Activated CD4-positive, alpha-beta T cell treated with anti-CD3 and anti-CD28 coated beads, Interleukin-2, amount 10 ng/mL, durations not matched to agents 24 days and 14 days (primary cell): ENCODE measurements around the gene AP4M1. TPM values are rescaled to one million over a fixed set of nuclear protein-coding genes. Genes with fewer than 3 reads are reported as not detected.
A peak's percentile ranks its signal among the peaks of the same experiment; 100 is the strongest.

ENCODE experiments used
- DNase-seq: peaks from one replicate; pipeline ENCODE4 v3.0.0; 2022
- H3K27ac Mint-ChIP-seq: one replicate; pipeline ENCODE4 v1.8.0; 2022; ENCODE audit warnings: mild to moderate bottlenecking, mixed read lengths
- H3K27me3 Mint-ChIP-seq: one replicate; pipeline ENCODE4 v1.8.0; 2022; ENCODE audit warnings: mixed read lengths
- H3K36me3 Mint-ChIP-seq: one replicate; pipeline ENCODE4 v1.8.0; 2022; ENCODE audit warnings: low read depth, mild to moderate bottlenecking, mixed read lengths
- H3K4me1 Mint-ChIP-seq: one replicate; pipeline ENCODE4 v1.8.0; 2021; ENCODE audit warnings: mixed read lengths
- H3K4me3 Mint-ChIP-seq: one replicate; pipeline ENCODE4 v1.8.0; 2022; ENCODE audit warnings: mild to moderate bottlenecking, moderate library complexity, mixed read lengths
- H3K9me3 Mint-ChIP-seq: one replicate; pipeline ENCODE4 v1.8.0; 2021; ENCODE audit warnings: mixed read lengths
- intact Hi-C: fragments of 100-400 bp; cut with micrococcal nuclease; formaldehyde crosslinking; loops from one replicate; pipeline ENCODE4 v1.15.1; 2023
- total RNA-seq: library from RNA; stranded (reverse); gene quantifications from 2 replicates; pipeline ENCODE4 v1.2.3, GENCODE V29; 2022

Gene AP4M1
- total RNA-seq, 1 donor from 2014 or later, result 16.4 TPM

DNA sequence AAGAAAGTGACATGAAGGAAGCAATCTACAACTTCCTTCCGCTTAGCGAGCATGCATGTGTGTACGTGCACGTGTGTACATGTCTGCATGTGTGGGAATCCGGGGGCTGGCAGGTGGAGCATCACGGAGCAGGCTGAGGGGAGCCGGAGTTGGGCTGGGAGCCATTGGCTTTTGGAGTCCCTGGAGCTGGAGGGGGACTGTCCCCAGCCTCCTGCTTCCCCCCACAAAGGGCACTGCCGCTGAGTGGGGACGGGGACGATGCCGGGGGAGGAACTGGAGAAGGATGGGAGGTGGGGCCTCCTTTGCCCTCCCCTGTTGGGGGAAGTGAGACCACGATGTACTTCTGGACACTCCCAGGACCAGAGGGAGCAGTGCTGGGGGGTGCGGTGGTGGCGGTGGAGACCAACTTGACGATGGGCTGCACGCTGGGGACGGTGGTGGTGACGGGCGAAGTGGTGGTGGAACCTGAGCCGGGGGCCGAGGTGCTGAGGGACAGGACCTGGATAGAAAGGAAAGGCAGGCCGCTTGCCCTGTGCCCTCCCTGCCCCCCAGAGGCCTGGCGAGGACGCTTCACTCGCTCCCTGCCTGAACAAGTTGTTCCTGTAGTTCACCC is 5.8 kb downstream of the AP4M1 start:
- H3K36me3 Mint-ChIP-seq, result peaks cover 46% of the 10 kb centered on the region
- intact Hi-C loops, result no loop called here
- H3K4me1 Mint-ChIP-seq, result peaks cover 3% of the 10 kb centered on the region
- no peak for DNase-seq
- no peak overlapping the region for H3K4me3 Mint-ChIP-seq
- no peaks in the 10 kb centered on the region for H3K27me3 Mint-ChIP-seq
- no peaks in the 10 kb centered on the region for H3K9me3 Mint-ChIP-seq
- no peak overlapping the region for H3K27ac Mint-ChIP-seq

DNA sequence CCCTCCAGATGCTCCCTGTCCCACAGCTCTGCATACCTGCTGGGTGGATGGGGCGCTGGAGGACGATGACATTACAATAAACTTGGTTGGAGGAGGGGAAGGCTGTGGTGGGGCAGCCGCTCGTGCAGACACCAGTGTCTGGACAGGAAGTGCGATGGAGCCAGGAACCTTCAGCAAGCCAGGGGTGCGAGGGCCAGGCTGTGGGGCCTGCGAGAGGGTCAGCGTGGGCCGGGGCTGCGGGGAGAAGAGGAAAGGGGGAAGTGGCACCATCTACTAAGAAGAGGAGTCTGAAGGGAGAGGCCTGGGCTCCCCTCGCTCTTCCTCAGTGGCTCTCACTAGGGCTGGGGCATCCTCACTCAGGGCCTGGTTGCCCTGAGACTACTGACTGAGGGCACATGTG is 6.4 kb downstream of the AP4M1 start:
- Mint-ChIP-seq H3K27me3 (no peaks in the 10 kb centered on the region), H3K4me1 (no peaks in the 10 kb centered on the region), H3K4me3 (no peak overlapping the region), H3K27ac (no peak overlapping the region), H3K9me3 (no peaks in the 10 kb centered on the region), H3K36me3 (peaks cover 50% of the 10 kb centered on the region)
- DNase-seq, result no peak
- intact Hi-C loops, result no loop called here

DNA sequence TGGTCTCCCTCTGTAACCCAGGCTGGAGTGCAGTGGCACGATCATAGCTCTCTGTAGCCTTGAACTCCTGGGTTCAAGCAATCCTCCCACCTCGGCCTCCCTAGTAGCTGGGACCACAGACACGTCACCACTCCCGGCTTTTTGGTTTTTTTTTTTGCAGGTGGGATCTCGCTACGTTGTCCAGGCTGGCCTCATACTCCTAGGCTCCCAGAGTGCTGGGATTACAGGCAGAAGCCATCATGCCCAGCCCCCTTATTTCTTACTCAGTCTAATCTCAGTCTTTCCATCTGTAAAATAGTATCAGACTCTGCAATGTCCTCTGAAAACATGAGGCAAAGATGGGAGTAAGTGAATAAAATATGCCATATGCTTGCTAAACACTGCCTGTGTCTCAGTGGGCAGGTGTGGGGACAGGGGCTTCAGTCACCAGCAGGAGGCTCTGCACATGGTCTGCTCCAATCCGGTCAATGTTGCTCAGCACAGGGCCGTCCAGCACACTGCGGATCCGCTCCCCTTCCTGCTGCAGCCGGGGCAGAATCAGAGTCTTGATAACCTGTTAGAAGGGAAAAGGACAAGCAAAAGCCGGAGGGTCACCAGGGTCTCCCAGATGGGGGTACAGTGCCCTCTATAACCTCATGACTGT is 8.2 kb downstream of the AP4M1 start:
- intact Hi-C loops, result no loop called here
- no peak for DNase-seq
- no peak overlapping the region for H3K27ac Mint-ChIP-seq
- H3K9me3 Mint-ChIP-seq, result no peaks in the 10 kb centered on the region
- H3K4me3 Mint-ChIP-seq, result no peak overlapping the region
- no peaks in the 10 kb centered on the region for H3K27me3 Mint-ChIP-seq
- H3K36me3 Mint-ChIP-seq, result peaks cover 50% of the 10 kb centered on the region
- H3K4me1 Mint-ChIP-seq, result no peaks in the 10 kb centered on the region

DNA sequence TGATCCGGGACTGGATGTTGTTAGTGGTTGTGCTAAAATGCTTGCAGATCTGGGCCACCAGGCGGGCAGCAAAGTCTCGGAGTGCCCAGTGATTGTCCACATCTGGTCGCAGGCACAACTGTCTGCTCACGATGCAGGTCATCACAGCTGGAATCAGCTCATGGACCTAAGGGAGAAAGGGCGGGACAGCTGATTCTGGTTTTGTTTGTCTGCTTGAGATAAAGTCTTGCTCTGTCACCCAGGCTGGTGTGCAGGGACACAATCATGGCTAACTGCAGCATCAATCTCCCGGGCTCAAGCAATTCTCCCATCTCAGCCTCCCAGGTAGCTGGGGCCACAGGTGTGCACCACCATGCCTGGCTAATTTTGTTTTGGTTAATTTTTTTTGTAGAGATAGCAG is 9.7 kb downstream of the AP4M1 start:
- no peak for DNase-seq
- no peak overlapping the region for H3K4me3 Mint-ChIP-seq
- no peaks in the 10 kb centered on the region for H3K27me3 Mint-ChIP-seq
- H3K4me1 Mint-ChIP-seq, result peaks cover 2% of the 10 kb centered on the region
- H3K9me3 Mint-ChIP-seq, result no peaks in the 10 kb centered on the region
- peaks cover 53% of the 10 kb centered on the region for H3K36me3 Mint-ChIP-seq
- no peak overlapping the region for H3K27ac Mint-ChIP-seq
- intact Hi-C loops, result no loop called here

DNA sequence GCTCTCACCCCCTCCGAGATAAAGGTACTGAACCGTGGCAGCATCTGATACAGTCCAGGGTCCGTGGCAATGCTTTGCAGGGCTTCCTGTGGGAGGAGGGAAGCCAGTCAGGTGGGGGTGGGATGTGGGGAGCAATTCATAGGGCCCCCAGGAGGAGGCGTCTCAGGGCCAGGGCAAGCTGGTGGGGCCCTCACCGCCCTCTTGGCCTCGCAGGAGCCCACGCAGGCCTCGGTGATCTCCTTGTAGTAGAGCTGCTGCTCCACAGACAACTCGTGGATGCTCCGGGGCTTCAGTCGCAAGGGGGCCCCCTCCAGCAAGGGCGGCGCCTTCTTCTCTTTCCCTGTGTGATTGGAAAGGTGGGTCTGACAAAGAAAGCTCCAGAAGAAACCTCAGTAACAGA is 10.5 kb downstream of the AP4M1 start:
- Mint-ChIP-seq H3K27me3 (no peaks in the 10 kb centered on the region), H3K27ac (no peak overlapping the region), H3K4me1 (peaks cover 2% of the 10 kb centered on the region), H3K9me3 (no peaks in the 10 kb centered on the region), H3K36me3 (peaks cover 50% of the 10 kb centered on the region), H3K4me3 (no peak overlapping the region)
- intact Hi-C loops, result no loop called here
- DNase-seq, result no peak

DNA sequence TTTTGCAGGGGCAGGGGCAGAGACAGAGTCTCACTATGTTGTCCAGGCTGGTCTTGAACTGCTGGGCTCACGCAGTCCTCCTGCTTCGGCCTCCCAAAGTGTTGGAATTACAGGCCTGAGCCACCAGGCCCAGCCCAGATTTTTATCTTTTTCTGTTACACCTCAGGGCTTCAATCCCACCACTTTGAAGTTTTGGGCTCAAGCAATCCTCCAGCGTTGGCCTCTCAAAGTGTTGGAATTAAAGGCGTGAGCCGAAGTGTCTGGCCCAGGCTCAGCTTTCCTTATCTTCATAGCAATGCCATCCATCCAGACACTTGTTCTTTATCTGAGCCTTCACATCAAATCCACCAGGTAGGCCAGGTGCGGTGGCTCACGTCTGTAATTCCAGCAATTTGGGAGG is 13.6 kb downstream of the AP4M1 start:
- Mint-ChIP-seq H3K27me3 (no peaks in the 10 kb centered on the region), H3K27ac (no peak overlapping the region), H3K9me3 (no peaks in the 10 kb centered on the region), H3K4me3 (no peak overlapping the region), H3K36me3 (peaks cover 31% of the 10 kb centered on the region), H3K4me1 (peaks cover 9% of the 10 kb centered on the region)
- intact Hi-C loops, result no loop called here
- DNase-seq, result no peak

DNA sequence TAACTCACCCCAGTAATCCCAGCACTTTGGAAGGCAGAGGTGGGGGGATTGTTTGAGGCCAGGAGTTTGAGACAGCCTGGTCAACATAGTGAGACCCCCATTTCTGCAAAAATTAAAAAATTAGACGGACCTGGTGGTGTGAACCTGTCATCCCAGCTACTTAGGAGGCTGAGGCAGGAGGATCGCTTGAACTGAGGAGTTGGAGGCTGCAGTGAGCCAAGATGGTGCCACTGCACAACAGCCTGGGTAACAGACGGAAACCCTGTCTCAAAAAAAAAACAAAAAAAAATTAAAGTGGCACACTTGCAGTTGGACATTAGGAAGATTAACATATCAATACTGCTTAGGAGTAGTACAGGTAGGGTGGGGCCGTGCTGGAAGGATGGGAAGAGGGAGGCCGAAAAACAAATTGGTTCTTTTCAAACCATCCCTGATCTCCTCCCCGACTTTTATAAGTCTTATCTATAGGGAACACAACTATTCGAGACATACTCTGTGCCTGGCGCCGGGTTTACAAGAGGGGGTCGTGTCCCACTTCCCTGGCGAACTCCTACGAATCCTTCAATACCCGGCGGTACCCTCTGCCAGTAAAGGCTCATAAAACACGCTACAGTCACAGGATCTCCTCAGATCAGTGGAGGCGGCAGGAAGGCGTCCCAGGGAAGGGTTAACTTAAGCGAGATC is 17.1 kb downstream of the AP4M1 start:
- DNase-seq, result no peak
- intact Hi-C loops, result loop anchor here (1.0 to 2.0 kb wide), 4 partner anchors 9 to 310 kb away; partner anchors contain the start of genes AP4M1, MCM7, MEPCE and ZCWPW1
- Mint-ChIP-seq H3K4me1 (peaks cover 16% of the 10 kb centered on the region), H3K36me3 (peaks cover 18% of the 10 kb centered on the region), H3K27me3 (no peaks in the 10 kb centered on the region), H3K9me3 (no peaks in the 10 kb centered on the region), H3K27ac (peak overlapping the region; percentile 96), H3K4me3 (peak overlapping the region; percentile 84)

DNA sequence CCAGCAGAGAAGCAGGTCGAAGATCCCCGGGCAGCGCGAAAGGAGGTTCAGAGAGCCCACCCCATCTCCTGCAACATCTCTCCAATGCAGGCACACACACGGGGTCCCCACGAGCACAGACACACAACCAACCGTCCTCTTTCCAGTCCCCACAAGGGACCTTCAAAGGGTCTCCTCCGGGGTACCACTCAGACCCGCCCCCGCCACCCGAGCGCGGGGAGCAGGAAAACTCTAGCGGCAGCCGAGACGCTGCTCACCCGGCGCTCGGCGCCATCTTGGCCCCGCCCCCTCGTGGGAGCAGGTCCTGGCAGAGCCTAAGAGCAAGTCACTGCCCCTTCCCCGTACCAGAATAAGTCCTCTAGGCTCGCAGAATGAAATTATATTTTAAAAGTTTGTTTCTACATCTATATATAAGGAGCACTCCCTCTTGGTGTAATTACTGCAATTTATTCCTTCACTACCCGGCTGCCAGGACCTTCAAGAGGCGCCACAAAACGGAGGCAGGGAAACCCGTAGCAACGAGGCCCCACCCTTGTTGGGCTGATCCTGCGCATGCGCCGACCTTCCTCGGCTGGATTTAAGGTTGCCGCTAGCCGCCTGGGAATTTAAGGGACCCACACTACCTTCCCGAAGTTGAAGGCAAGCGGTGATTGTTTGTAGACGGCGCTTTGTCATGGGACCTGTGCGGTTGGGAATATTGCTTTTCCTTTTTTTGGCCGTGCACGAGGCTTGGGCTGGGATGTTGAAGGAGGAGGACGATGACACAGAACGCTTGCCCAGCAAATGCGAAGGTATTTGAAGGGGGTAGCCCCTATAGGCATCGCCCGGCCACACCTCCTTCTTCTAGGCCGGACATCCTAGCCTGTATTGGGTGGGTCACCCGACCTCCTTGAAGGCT is 17.9 kb downstream of the AP4M1 start, which contains the start of the genes CNPY4 and TAF6:
TSS of gene CNPY4 (plus strand) at position 563 of the 898 bp plus-strand sequence. CDS start at position 674, 111 bp downstream.
TSS of gene TAF6 (minus strand) at position 287 of the 898 bp plus-strand sequence. CDS start 5,149 bp downstream, outside the sequence.
- DNase-seq, result peak; percentile 98
- Mint-ChIP-seq H3K27me3 (no peaks in the 10 kb centered on the region), H3K4me1 (peaks cover 17% of the 10 kb centered on the region), H3K36me3 (peaks cover 17% of the 10 kb centered on the region), H3K27ac (peak within 1 kb of the TSS; percentile 96), H3K9me3 (no peaks in the 10 kb centered on the region), H3K4me3 (peak within 1 kb of the TSS; percentile 84)
- intact Hi-C loops, result loop anchor here (1.0 to 2.0 kb wide), 4 partner anchors 8 to 309 kb away; partner anchors contain the start of genes AP4M1, MCM7, MEPCE and ZCWPW1

DNA sequence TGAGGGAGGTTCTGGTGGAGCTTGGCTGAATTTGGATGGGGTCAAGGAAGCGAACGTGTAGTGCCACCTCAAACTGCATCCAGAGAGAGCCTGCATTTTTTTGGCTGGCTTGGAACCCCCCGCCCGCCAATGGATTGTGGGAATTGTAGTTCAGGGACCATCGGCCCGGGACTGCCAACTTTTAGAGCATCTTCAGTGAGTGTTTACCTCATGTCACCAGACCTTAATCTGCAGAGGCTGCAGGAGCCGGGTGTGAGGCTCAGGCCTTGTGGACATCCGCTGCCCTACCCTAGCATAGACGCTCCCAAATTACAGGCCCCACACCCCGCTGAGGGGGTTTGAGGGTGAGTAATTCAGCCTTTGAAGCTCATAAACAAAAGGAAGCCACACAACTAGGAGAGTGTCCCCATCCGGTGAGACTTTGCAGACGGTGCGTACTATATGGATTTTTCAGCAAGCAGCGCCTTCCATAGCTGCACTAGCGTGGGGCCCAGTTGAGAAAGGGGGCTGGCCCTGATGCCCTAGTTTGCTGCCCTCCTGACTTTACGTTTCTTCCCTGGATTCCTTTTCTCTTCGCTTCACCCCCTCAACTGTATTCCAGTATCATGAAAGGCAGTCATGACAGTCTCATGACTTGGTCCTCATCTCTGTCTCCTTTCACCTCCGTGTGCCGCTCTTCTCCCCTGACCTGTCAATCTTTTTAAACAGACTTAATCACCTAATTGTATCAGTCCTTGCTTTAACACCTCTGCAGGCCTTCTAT is 18.7 kb downstream of the AP4M1 start:
- no peaks in the 10 kb centered on the region for H3K9me3 Mint-ChIP-seq
- H3K27ac Mint-ChIP-seq, result peak overlapping the region; percentile 96
- peak; percentile 91 for DNase-seq
- H3K27me3 Mint-ChIP-seq, result no peaks in the 10 kb centered on the region
- intact Hi-C loops, result loop anchor here (1.0 to 10.0 kb wide), 6 partner anchors 7 to 465 kb away; partner anchors contain the start of genes AP4M1, FBXO24, LRCH4 and MCM7
- H3K4me3 Mint-ChIP-seq, result peak overlapping the region; percentile 84
- H3K36me3 Mint-ChIP-seq, result peaks cover 22% of the 10 kb centered on the region
- peaks cover 22% of the 10 kb centered on the region for H3K4me1 Mint-ChIP-seq

DNA sequence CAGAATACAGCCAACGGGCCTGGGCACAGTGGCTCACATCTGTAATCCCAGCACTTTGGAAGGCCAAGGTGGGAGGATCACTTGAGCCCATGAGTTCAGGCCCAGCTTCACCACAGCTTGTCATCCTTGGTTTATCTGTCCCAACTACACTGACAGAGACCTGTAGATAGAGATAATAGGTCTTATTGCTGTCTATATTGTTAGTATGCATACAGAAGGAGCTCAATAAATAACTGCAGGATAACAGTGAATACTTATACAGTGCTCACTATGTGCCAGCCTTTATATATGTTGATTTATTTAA is 19.2 kb downstream of the AP4M1 start:
- no peak for DNase-seq

DNA sequence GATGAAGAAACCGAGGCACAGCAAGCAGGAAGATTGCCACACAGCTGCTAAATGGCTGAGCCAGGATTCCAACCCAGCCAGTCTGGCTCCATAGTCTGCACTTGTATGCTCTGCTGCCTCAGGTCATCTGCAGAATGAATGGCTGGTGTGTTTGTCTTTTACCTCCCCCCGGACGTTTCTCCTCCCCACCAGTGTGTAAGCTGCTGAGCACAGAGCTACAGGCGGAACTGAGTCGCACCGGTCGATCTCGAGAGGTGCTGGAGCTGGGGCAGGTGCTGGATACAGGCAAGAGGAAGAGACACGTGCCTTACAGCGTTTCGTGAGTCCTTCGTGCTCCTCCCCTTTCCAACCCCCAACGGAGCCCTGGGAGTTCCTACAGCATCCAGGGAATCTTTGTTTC is 20.6 kb downstream of the AP4M1 start:
- Mint-ChIP-seq H3K27ac (no peak overlapping the region), H3K4me1 (peaks cover 28% of the 10 kb centered on the region), H3K36me3 (peaks cover 18% of the 10 kb centered on the region), H3K27me3 (no peaks in the 10 kb centered on the region), H3K4me3 (no peak overlapping the region), H3K9me3 (no peaks in the 10 kb centered on the region)
- no peak for DNase-seq
- intact Hi-C loops, result loop anchor here (10.0 kb wide), 2 partner anchors 423 to 463 kb away; partner anchors contain the start of genes FBXO24 and LRCH4

More for the DNA sequence above, 19.2 kb downstream of the AP4M1 start:
- Mint-ChIP-seq H3K27me3 (no peaks in the 10 kb centered on the region), H3K4me3 (peak overlapping the region; percentile 84), H3K36me3 (peaks cover 21% of the 10 kb centered on the region), H3K4me1 (peaks cover 25% of the 10 kb centered on the region), H3K9me3 (no peaks in the 10 kb centered on the region), H3K27ac (peak overlapping the region; percentile 96)
- intact Hi-C loops, result loop anchor here (10.0 kb wide), 2 partner anchors 424 to 464 kb away; partner anchors contain the start of genes FBXO24 and LRCH4

DNA sequence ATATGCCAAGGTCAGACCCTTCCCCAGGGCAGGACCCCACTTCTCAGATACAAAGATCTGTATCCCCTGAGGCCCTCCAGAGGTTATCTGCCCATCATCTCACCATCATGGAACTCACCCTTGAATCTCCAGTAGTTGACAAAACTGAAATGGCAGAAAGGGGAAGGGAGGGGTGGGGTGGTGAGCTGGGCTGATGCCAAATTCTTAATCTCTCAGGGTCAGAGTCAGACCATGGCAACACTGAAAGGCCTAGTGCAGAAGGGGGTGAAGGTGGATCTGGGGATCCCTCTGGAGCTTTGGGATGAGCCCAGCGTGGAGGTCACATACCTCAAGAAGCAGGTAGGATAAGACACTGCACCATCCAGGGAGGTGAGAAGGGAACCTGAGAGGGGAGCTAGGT is 21.1 kb downstream of the AP4M1 start:
- intact Hi-C loops, result loop anchor here (10.0 kb wide), 2 partner anchors 422 to 462 kb away; partner anchors contain the start of genes FBXO24 and LRCH4
- Mint-ChIP-seq H3K27me3 (no peaks in the 10 kb centered on the region), H3K36me3 (peaks cover 18% of the 10 kb centered on the region), H3K9me3 (no peaks in the 10 kb centered on the region), H3K27ac (no peak overlapping the region), H3K4me1 (peaks cover 28% of the 10 kb centered on the region), H3K4me3 (no peak overlapping the region)
- DNase-seq, result no peak
